ENCODE measurements around the gene CALML5. TPM values are rescaled to one million over a fixed set of nuclear protein-coding genes. Genes with fewer than 3 reads are reported as not detected.

CALML5 gene
- total and polyA plus RNA-seq, 4 donors = not detected

GRCh38 chr10:5508786-5509185 is 9.4 kb upstream of the CALML5 start:
- WGBS, 2 donors = 90 to 92% methylated on average over 6 of the region's 6 CpGs
- Histone ChIP-seq H3K4me1 (ENCODE audit: control insufficient read depth in 5 of 5, insufficient read depth in 5 of 5, low read length in 5 of 5) (peaks cover 0 to 19% (median 5%) of the 10 kb centered on the region in 5 donors), H3K27me3 (ENCODE audit: control insufficient read depth in 3 of 3, insufficient read depth in 3 of 3, low read length in 2 of 3) (no peaks in the 10 kb centered on the region), H3K27ac (ENCODE audit: low read depth in 1 of 2, low read length in 1 of 2) (no peak overlapping the region), H3K9me3 (ENCODE audit: control insufficient read depth in 4 of 4, insufficient read depth in 3 of 4, low read length in 3 of 4) (no peaks in the 10 kb centered on the region), H3K36me3 (ENCODE audit: control insufficient read depth in 4 of 4, insufficient read depth in 4 of 4, low read length in 4 of 4) (no peaks in the 10 kb centered on the region), H3K4me3 (no peak overlapping the region), H3K9ac (ENCODE audit: insufficient read depth in 1 of 2, low read length in 2 of 2) (no peak overlapping the region)
- ATAC-seq (ENCODE audit: insufficient read depth, low FRiP score) = no peak
- TF ChIP-seq CTCF (IDR thresholded peaks at IDR 0.05; ENCODE audit: control extremely low read depth, extremely low read depth) = no peak
- DNase-seq = no peak

- H3K36me3 ChIP-seq (ENCODE audit: control insufficient read depth in 4 of 4, insufficient read depth in 4 of 4, low read length in 4 of 4) = no peaks in the 10 kb centered on the region
- no peak for TF ChIP-seq CTCF (IDR thresholded peaks at IDR 0.05; ENCODE audit: control extremely low read depth, extremely low read depth)
- H3K9me3 ChIP-seq (ENCODE audit: control insufficient read depth in 4 of 4, insufficient read depth in 3 of 4, low read length in 3 of 4) = no peaks in the 10 kb centered on the region
- no peak overlapping the region for H3K9ac ChIP-seq (ENCODE audit: insufficient read depth in 1 of 2, low read length in 2 of 2)
- no peaks in the 10 kb centered on the region for H3K27me3 ChIP-seq (ENCODE audit: control insufficient read depth in 3 of 3, insufficient read depth in 3 of 3, low read length in 2 of 3)
- peaks cover 0 to 22% (median 6%) of the 10 kb centered on the region in 5 donors for H3K4me1 ChIP-seq (ENCODE audit: control insufficient read depth in 5 of 5, insufficient read depth in 5 of 5, low read length in 5 of 5)
- no peak overlapping the region for H3K27ac ChIP-seq (ENCODE audit: low read depth in 1 of 2, low read length in 1 of 2)
- H3K4me3 ChIP-seq = no peak overlapping the region
- 91 to 94% methylated on average over 18 of the region's 18 CpGs for WGBS, 2 donors
- ATAC-seq (ENCODE audit: insufficient read depth, low FRiP score) (no peak), DNase-seq (no peak)
Measured at GRCh38 chr10:5508161-5508604, 8.8 kb upstream of the CALML5 start.

- Histone ChIP-seq H3K9me3 (ENCODE audit: control insufficient read depth in 4 of 4, insufficient read depth in 3 of 4, low read length in 3 of 4) (no peaks in the 10 kb centered on the region), H3K4me3 (no peak overlapping the region), H3K4me1 (ENCODE audit: control insufficient read depth in 5 of 5, insufficient read depth in 5 of 5, low read length in 5 of 5) (peaks cover 0 to 27% (median 11%) of the 10 kb centered on the region in 5 donors), H3K27ac (ENCODE audit: low read depth in 1 of 2, low read length in 1 of 2) (no peak overlapping the region), H3K27me3 (ENCODE audit: control insufficient read depth in 3 of 3, insufficient read depth in 3 of 3, low read length in 2 of 3) (no peaks in the 10 kb centered on the region), H3K36me3 (ENCODE audit: control insufficient read depth in 4 of 4, insufficient read depth in 4 of 4, low read length in 4 of 4) (no peaks in the 10 kb centered on the region), H3K9ac (ENCODE audit: insufficient read depth in 1 of 2, low read length in 2 of 2) (no peak overlapping the region)
- DNase-seq (no peak), ATAC-seq (ENCODE audit: insufficient read depth, low FRiP score) (no peak)
- TF ChIP-seq CTCF (IDR thresholded peaks at IDR 0.05; ENCODE audit: control extremely low read depth, extremely low read depth) = no peak
- WGBS, 2 donors = 92 to 94% methylated on average over 14 of the region's 14 CpGs
Measured at GRCh38 chr10:5507649-5508131, 8.3 kb upstream of the CALML5 start.
